ENCODE results near the gene TRMT11. TPM values are rescaled to one million over a fixed set of nuclear protein-coding genes. Genes with fewer than 3 reads are reported as not detected.

Gene TRMT11
- total and polyA plus RNA-seq, 2 donors from 2014 or later, result 10.6 to 25.1 TPM

DNA sequence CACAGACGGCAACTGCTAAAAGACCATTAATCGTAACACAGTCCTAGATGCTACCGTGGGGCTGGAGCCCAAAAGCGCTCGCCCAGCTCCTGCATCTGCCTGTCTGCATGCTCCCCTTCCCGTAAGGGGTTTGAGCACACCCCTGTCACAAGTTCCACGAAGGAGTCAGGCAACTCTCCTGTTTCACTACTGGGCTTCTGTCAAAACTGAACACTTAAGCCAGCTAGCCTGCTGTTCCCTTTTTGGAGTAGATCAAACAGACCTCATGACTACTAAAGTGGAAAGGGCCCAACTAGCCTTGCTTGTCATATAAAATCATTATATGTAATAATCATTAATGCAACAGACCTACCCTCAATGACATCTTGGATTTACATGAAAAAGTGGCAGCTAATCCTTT lies 61.3 kb downstream of the TRMT11 start:
- DNase-seq, result no peak

DNA sequence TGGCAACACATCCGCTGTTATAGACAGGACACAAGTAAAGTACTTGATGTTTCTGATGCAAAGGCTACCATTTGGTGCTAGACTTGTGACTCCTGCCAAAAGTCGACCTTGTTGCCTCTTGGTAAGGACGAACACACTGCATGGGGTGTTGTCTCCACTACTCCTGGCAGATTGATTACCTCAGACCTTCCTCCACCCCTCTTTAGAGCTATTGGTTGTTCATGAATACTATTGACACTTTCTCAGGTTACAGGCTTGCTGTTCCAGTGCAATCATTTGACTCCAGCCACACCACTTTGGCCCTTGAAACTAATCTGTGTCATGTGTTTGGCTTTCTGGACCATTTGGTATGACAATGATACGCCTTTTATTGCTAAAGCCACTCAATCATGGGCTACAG lies 62.3 kb downstream of the TRMT11 start:
- intact Hi-C loops (cut with DNase I), result no loop called here
- DNase-seq (no peak), FAIRE-seq (no peak)
- no peak overlapping the region for H3K27ac ChIP-seq (ENCODE audit: low read depth in 2 of 2, low read length in 2 of 2)
- H3K27me3 ChIP-seq (ENCODE audit: control insufficient read depth, insufficient read depth, low read length), result no peaks in the 10 kb centered on the region
- H3K9ac ChIP-seq (ENCODE audit: low read length in 3 of 3), result no peak overlapping the region
- no peaks in the 10 kb centered on the region for H3K9me3 ChIP-seq (ENCODE audit: control insufficient read depth in 2 of 3, insufficient read depth in 1 of 3, low read length in 3 of 3)
- no peaks in the 10 kb centered on the region for H3K4me1 ChIP-seq (ENCODE audit: control insufficient read depth in 2 of 3, insufficient read depth in 2 of 3, low read depth in 1 of 3, low read length in 3 of 3)
- TF ChIP-seq, protein P1, sequence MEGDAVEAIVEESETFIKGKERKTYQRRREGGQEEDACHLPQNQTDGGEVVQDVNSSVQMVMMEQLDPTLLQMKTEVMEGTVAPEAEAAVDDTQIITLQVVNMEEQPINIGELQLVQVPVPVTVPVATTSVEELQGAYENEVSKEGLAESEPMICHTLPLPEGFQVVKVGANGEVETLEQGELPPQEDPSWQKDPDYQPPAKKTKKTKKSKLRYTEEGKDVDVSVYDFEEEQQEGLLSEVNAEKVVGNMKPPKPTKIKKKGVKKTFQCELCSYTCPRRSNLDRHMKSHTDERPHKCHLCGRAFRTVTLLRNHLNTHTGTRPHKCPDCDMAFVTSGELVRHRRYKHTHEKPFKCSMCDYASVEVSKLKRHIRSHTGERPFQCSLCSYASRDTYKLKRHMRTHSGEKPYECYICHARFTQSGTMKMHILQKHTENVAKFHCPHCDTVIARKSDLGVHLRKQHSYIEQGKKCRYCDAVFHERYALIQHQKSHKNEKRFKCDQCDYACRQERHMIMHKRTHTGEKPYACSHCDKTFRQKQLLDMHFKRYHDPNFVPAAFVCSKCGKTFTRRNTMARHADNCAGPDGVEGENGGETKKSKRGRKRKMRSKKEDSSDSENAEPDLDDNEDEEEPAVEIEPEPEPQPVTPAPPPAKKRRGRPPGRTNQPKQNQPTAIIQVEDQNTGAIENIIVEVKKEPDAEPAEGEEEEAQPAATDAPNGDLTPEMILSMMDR (IDR thresholded peaks at IDR 0.05; ENCODE audit: borderline replicate concordance, extremely low read depth, insufficient read depth), result no peak
- H3K4me3 ChIP-seq (ENCODE audit: low read length in 3 of 3), result no peak overlapping the region
- H3K36me3 ChIP-seq (ENCODE audit: control insufficient read depth in 2 of 3, insufficient read depth in 3 of 3, low read length in 3 of 3), result peaks cover 0 to 8% (median 3%) of the 10 kb centered on the region in 3 donors

More for the DNA sequence above, 61.3 kb downstream of the TRMT11 start:
- H3K4me1 ChIP-seq (ENCODE audit: control insufficient read depth in 2 of 3, insufficient read depth in 2 of 3, low read depth in 1 of 3, low read length in 3 of 3), result no peaks in the 10 kb centered on the region
- H3K4me3 ChIP-seq (ENCODE audit: low read length in 3 of 3), result no peak overlapping the region
- peaks cover 0 to 7% (median 0%) of the 10 kb centered on the region in 3 donors for H3K36me3 ChIP-seq (ENCODE audit: control insufficient read depth in 2 of 3, insufficient read depth in 3 of 3, low read length in 3 of 3)
- no peaks in the 10 kb centered on the region for H3K9me3 ChIP-seq (ENCODE audit: control insufficient read depth in 2 of 3, insufficient read depth in 1 of 3, low read length in 3 of 3)
- FAIRE-seq, result no peak
- no peaks in the 10 kb centered on the region for H3K27me3 ChIP-seq (ENCODE audit: control insufficient read depth, insufficient read depth, low read length)
- H3K9ac ChIP-seq (ENCODE audit: low read length in 3 of 3), result no peak overlapping the region
- TF ChIP-seq, protein P1 (IDR thresholded peaks at IDR 0.05; ENCODE audit: borderline replicate concordance, extremely low read depth, insufficient read depth), result no peak
- intact Hi-C loops (cut with DNase I), result no loop called here
- H3K27ac ChIP-seq (ENCODE audit: low read depth in 2 of 2, low read length in 2 of 2), result no peak overlapping the region

DNA sequence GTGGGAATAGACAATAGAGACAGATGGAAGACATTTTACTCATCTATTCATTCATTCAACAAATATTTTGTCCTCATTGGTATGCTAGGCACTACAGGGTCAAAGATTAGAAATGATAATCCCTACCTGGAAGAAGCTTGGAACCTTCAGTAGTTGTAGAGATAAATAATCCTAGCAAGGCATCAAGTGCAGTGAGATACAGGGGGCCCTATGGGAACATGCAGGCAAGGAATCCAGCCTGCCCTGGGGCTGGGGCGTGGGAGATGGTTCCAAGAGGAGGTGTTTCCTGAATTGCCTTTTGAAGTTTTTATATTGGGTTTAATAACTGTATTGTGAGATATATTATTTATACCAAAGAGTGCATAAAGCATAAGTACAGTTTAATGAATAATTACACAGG lies 64.5 kb downstream of the TRMT11 start:
- no peak overlapping the region for H3K27ac ChIP-seq (ENCODE audit: low read depth in 2 of 2, low read length in 2 of 2)
- intact Hi-C loops (cut with DNase I), result no loop called here
- H3K4me3 ChIP-seq (ENCODE audit: low read length in 3 of 3), result no peak overlapping the region
- TF ChIP-seq, protein P1 (IDR thresholded peaks at IDR 0.05; ENCODE audit: borderline replicate concordance, extremely low read depth, insufficient read depth), result no peak
- H3K27me3 ChIP-seq (ENCODE audit: control insufficient read depth, insufficient read depth, low read length), result no peaks in the 10 kb centered on the region
- H3K9me3 ChIP-seq (ENCODE audit: control insufficient read depth in 2 of 3, insufficient read depth in 1 of 3, low read length in 3 of 3), result no peaks in the 10 kb centered on the region
- H3K4me1 ChIP-seq (ENCODE audit: control insufficient read depth in 2 of 3, insufficient read depth in 2 of 3, low read depth in 1 of 3, low read length in 3 of 3), result no peaks in the 10 kb centered on the region
- no peak overlapping the region for H3K9ac ChIP-seq (ENCODE audit: low read length in 3 of 3)
- DNase-seq (no peak), FAIRE-seq (no peak)
- peaks cover 0 to 10% (median 3%) of the 10 kb centered on the region in 3 donors for H3K36me3 ChIP-seq (ENCODE audit: control insufficient read depth in 2 of 3, insufficient read depth in 3 of 3, low read length in 3 of 3)

DNA sequence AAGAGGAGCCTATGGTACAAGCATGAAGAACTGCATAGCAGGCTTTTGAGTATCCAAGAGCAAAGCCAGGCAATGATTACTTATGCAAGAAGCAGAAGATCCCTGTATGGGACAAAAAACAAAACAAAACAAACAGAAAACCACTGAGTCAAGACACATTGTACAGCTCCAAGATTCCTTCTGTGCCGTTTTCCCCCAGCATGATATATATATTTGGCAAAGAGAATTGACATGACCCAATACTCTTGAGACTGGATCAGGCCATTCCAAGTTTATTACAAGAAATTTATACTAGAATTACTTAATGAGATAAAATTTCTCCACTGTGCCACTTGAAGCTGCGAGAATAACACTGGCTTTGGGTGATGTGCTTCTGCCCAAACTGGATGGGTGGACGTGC lies 65.5 kb downstream of the TRMT11 start:
- H3K4me3 ChIP-seq (ENCODE audit: low read length in 3 of 3), result no peak overlapping the region
- peaks cover 0 to 10% (median 3%) of the 10 kb centered on the region in 3 donors for H3K36me3 ChIP-seq (ENCODE audit: control insufficient read depth in 2 of 3, insufficient read depth in 3 of 3, low read length in 3 of 3)
- DNase-seq (no peak), FAIRE-seq (no peak)
- H3K9me3 ChIP-seq (ENCODE audit: control insufficient read depth in 2 of 3, insufficient read depth in 1 of 3, low read length in 3 of 3), result no peaks in the 10 kb centered on the region
- intact Hi-C loops (cut with DNase I), result no loop called here
- H3K4me1 ChIP-seq (ENCODE audit: control insufficient read depth in 2 of 3, insufficient read depth in 2 of 3, low read depth in 1 of 3, low read length in 3 of 3), result no peaks in the 10 kb centered on the region
- no peaks in the 10 kb centered on the region for H3K27me3 ChIP-seq (ENCODE audit: control insufficient read depth, insufficient read depth, low read length)
- no peak overlapping the region for H3K27ac ChIP-seq (ENCODE audit: low read depth in 2 of 2, low read length in 2 of 2)
- no peak overlapping the region for H3K9ac ChIP-seq (ENCODE audit: low read length in 3 of 3)
- TF ChIP-seq, protein P1 (IDR thresholded peaks at IDR 0.05; ENCODE audit: borderline replicate concordance, extremely low read depth, insufficient read depth), result no peak
